Skeletal muscle satellite cell (primary cell): ENCODE data around the gene CSTPP1.

ENCODE experiments used
- H3K27me3 ChIP-seq: 2 replicates; pipeline ENCODE4 v1.7.0; 2013; ENCODE audit warnings: low read length; ENCODE audit not compliant: control insufficient read depth, insufficient read depth
- H3K36me3 ChIP-seq: 2 replicates; pipeline ENCODE4 v1.7.0; 2013; ENCODE audit warnings: mild to moderate bottlenecking, control low read depth, low read length; ENCODE audit not compliant: insufficient read depth
- H3K4me1 ChIP-seq: 2 replicates; pipeline ENCODE4 v1.7.0; 2013; ENCODE audit warnings: low read length; ENCODE audit not compliant: control insufficient read depth, insufficient read depth
- H3K4me2 ChIP-seq: 2 replicates; pipeline ENCODE4 v1.7.0; 2013; ENCODE audit warnings: mild to moderate bottlenecking, low read length
- H3K4me3 ChIP-seq: 2 replicates; pipeline ENCODE4 v1.7.0; 2013; ENCODE audit warnings: low read length
- H3K9ac ChIP-seq: 2 replicates; pipeline ENCODE4 v1.7.0; 2013; ENCODE audit warnings: mild to moderate bottlenecking, low read depth, low read length, moderate library complexity
- H3K9me3 ChIP-seq: replicated peaks from 2 replicates; pipeline ENCODE4 v1.7.0; 2013; ENCODE audit warnings: mild to moderate bottlenecking, control low read depth, low read length

The CSTPP1 gene

DNA sequence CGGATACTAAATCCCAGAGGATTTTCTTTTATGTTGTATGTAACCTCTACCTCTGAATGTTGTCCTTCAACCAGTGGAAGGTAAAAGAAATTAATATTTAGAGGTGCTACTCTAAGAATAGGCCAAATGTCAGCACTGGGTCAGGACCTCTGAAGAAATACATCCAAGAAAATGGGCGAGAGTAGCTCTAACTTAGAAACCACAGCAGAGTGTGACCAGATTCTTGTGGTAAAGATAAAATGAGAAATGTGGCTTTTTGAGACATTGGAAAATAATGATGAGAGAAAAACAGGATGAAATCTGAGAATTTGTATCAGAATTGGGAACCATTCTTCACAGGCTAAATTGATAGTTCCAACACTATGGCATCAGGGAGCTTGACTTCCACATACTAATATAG is 63.5 kb downstream of the CSTPP1 start:
- Histone ChIP-seq H3K4me2 (no peak overlapping the region), H3K4me3 (no peak overlapping the region), H3K9me3 (no peaks in the 10 kb centered on the region), H3K27me3 (no peaks in the 10 kb centered on the region), H3K36me3 (no peaks in the 10 kb centered on the region), H3K9ac (no peak overlapping the region), H3K4me1 (peaks cover 15% of the 10 kb centered on the region)

DNA sequence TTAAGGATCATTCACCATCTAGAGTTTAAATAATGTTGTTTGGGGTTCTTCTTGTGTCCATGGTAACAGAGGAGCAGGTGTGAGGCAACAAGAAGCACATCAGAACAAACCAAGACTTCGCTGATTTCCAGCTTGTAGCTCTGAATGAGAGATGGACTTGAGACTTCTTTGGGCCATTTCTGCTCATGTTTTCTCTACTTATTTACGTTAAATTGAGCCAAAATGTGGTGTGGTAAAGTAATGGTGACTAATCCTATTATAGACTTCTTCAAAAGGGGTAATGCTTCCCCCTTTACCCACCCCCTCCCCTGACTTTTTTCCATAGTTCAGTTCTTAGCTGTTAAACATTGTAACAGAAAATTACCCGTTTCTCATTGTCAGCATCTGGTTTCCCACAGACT is 65.2 kb downstream of the CSTPP1 start:
- no peak overlapping the region for H3K4me3 ChIP-seq
- H3K4me1 ChIP-seq: peaks cover 19% of the 10 kb centered on the region
- no peaks in the 10 kb centered on the region for H3K36me3 ChIP-seq
- no peak overlapping the region for H3K9ac ChIP-seq
- no peak overlapping the region for H3K4me2 ChIP-seq
- no peaks in the 10 kb centered on the region for H3K9me3 ChIP-seq
- no peaks in the 10 kb centered on the region for H3K27me3 ChIP-seq

DNA sequence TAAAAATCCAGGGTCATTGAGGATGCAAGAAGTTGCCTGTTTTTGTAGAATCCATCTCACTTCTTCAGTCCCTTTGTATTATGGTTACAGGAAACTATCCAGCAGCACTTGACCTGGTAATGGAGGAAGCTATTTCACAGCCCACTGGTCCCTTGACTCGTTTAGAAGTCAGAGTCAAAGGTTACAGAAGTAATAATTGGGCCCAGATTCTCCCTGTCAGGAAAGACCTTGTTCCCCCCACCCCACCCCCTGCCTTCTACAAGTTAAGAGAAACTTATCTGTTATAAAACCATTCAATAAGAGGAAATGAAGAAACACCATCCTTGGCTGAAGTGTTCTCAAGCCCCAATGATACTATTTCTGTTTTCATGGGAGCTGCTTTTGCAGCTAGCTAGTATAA is 65.8 kb downstream of the CSTPP1 start:
- Histone ChIP-seq H3K36me3 (no peaks in the 10 kb centered on the region), H3K4me3 (no peak overlapping the region), H3K9me3 (no peaks in the 10 kb centered on the region), H3K27me3 (no peaks in the 10 kb centered on the region), H3K4me1 (peaks cover 19% of the 10 kb centered on the region), H3K4me2 (no peak overlapping the region), H3K9ac (no peak overlapping the region)

DNA sequence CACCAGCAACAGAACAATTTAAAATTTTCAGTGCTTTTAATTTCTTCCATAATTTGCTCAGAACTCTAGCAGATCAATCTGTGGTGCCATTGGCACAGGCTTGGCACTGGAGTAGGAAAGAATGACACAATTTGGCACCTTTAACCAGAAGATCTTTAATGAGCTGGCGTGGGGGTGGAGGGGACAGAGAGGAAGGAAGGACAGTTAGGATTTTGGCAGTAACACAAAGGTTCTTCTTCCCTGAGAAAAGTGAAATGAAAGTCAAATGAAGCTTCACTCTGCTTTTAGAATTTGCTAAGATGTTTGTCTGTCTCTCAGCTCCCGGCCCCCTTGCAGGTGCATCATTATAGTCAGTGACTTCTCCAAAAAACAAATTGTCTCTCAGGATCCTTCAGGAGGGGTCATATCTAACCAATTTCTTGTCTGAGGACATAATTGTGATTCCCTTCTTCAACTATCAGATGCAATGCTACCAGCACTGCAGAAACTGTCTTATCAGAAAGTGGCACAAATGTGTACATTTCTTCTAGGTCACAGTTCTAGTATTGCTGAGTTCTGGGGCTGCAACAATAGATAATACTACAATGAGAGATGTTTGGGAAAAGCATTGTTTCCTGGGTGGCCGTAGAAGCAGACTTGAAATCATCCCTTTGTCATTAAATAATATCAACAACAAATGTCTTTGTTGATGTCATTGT is 66.8 kb downstream of the CSTPP1 start:
- H3K27me3 ChIP-seq: no peaks in the 10 kb centered on the region
- H3K4me3 ChIP-seq: no peak overlapping the region
- no peak overlapping the region for H3K4me2 ChIP-seq
- no peaks in the 10 kb centered on the region for H3K9me3 ChIP-seq
- peaks cover 19% of the 10 kb centered on the region for H3K4me1 ChIP-seq
- no peak overlapping the region for H3K9ac ChIP-seq
- H3K36me3 ChIP-seq: no peaks in the 10 kb centered on the region

DNA sequence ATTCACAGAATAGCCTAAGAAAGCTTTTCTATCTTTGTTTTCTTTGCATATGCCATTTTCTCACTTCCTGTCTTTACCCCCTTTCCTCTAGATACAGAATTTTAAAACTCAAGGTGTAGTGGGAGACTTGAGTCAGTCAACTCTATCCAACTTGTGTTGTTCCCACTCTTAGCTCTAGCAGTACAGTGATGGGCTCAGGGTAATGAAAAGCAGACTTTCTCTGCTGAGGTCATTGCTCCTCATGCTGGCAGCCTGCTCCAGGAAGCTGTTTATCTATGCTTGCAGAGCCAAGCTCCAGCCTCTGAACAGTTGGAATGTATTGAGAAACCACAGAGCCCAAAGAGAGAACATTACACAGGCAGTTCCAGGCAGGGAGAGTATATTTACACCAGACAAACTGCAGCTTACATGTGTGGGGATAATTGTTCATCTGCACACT is 68.1 kb downstream of the CSTPP1 start:
- Histone ChIP-seq H3K4me1 (peaks cover 19% of the 10 kb centered on the region), H3K4me2 (no peak overlapping the region), H3K9ac (no peak overlapping the region), H3K36me3 (no peaks in the 10 kb centered on the region), H3K27me3 (no peaks in the 10 kb centered on the region), H3K9me3 (no peaks in the 10 kb centered on the region), H3K4me3 (no peak overlapping the region)

DNA sequence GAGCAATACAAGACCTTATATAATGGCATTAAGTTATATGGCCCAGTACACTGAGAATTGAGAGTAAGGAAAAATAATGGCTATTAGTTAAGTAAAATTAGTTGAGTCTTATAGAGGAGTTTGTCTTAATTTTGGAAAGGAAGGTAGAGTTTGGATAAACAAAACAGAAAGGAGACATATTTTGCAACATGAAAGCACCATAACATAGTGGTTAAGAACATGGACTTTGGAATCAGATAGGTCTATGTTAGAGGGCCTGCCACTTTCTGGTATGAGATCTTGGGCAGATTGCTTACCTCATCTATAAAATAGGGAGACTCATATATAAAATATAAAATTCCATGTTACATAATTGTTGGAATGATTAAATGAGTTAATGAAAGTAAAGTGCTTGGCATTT is 68.9 kb downstream of the CSTPP1 start:
- H3K9me3 ChIP-seq: no peaks in the 10 kb centered on the region
- no peaks in the 10 kb centered on the region for H3K27me3 ChIP-seq
- no peak overlapping the region for H3K4me3 ChIP-seq

DNA sequence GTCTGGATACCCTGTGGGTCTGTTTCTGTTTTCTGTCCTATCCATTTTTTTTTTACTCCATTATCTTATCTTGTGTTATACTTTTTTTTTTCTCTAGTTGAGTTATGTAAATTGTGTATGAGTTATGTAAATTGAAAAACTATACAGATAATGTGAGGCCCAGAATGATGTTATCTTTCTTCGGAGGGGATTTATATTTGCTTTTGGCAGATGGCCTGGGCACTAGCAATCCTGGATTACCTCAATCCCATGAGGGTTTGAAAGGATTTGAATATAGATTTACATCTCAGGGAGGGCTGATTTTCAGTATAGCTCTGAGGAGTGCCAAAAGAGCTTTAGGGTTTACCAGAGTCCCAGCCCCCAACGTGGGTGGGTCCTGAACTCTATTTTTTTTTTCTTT is 71.0 kb downstream of the CSTPP1 start:
- Histone ChIP-seq H3K9me3 (no peaks in the 10 kb centered on the region), H3K4me3 (no peak overlapping the region), H3K4me1 (peaks cover 19% of the 10 kb centered on the region), H3K4me2 (no peak overlapping the region), H3K36me3 (no peaks in the 10 kb centered on the region), H3K27me3 (no peaks in the 10 kb centered on the region), H3K9ac (no peak overlapping the region)

More for the DNA sequence above, 68.9 kb downstream of the CSTPP1 start:
- Histone ChIP-seq H3K36me3 (no peaks in the 10 kb centered on the region), H3K4me1 (peaks cover 19% of the 10 kb centered on the region), H3K9ac (no peak overlapping the region), H3K4me2 (no peak overlapping the region)

DNA sequence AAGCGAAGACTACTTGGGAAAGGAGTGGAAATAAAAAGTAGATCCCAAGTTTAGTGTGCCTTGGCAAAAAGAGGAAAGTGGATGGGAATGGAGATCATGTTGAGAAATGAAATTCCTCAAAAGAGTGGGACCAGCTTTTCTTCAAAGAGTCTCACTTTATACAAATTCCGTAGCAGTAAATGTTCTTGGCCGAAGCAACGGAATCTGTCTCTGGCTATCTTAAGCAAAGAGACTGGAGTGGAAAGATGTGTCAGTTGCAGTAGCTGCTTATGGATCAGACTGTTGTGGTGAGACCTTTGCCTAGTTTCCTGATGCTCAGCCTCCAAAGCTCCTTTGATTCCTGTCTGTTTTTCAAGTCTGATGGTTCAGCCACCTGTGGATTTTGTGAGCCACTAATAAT is 73.6 kb downstream of the CSTPP1 start:
- no peak overlapping the region for H3K4me2 ChIP-seq
- no peaks in the 10 kb centered on the region for H3K9me3 ChIP-seq
- peaks cover 3% of the 10 kb centered on the region for H3K4me1 ChIP-seq
- H3K4me3 ChIP-seq: no peak overlapping the region
- H3K9ac ChIP-seq: no peak overlapping the region
- H3K27me3 ChIP-seq: no peaks in the 10 kb centered on the region
- H3K36me3 ChIP-seq: no peaks in the 10 kb centered on the region

DNA sequence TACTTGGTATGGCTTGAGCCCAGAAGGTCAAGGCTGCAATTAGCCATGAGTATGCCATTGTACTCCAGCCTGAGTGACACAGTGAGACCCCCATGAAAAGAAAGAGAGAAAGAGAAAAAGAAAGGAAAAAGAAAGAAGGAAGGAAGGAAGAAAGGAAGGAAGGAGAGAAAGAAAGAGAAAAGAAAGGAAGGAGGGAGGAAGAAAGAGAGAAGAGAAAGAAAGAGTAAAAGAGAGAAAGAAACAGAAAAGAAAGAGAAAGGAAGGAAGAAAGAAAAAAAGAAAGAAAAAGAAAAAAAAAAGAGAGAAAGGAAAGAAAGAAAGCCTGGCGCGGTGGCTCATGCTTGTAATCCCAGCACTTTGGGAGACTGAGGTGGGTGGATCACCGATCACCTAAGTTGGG is 77.5 kb downstream of the CSTPP1 start:
- no peak overlapping the region for H3K9ac ChIP-seq
- H3K9me3 ChIP-seq: no peaks in the 10 kb centered on the region
- H3K27me3 ChIP-seq: no peaks in the 10 kb centered on the region
- no peaks in the 10 kb centered on the region for H3K4me1 ChIP-seq
- H3K36me3 ChIP-seq: no peaks in the 10 kb centered on the region
- H3K4me2 ChIP-seq: no peak overlapping the region
- H3K4me3 ChIP-seq: no peak overlapping the region

DNA sequence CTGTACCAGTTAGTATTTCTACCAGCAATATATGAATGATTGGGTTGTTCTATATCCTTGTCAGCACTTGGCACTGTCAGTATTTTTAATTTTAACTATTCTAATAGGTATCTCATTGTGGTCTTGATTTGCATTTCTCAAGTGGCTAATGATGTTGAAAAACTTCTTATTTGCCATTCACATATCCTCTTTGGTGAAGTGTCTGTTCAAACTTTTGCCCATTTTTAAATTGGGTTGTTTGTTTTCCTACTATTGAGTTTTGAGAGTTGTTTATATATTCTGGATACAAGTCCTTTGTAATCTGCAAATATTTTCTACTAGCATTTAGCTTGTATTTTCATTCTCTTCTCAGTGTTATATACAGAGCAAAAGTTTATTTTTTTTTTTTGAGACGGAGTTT is 82.1 kb downstream of the CSTPP1 start:
- H3K36me3 ChIP-seq: no peaks in the 10 kb centered on the region
- H3K4me2 ChIP-seq: no peak overlapping the region
- no peak overlapping the region for H3K4me3 ChIP-seq
- no peak overlapping the region for H3K9ac ChIP-seq
- H3K9me3 ChIP-seq: no peaks in the 10 kb centered on the region
- no peaks in the 10 kb centered on the region for H3K4me1 ChIP-seq
- no peaks in the 10 kb centered on the region for H3K27me3 ChIP-seq

DNA sequence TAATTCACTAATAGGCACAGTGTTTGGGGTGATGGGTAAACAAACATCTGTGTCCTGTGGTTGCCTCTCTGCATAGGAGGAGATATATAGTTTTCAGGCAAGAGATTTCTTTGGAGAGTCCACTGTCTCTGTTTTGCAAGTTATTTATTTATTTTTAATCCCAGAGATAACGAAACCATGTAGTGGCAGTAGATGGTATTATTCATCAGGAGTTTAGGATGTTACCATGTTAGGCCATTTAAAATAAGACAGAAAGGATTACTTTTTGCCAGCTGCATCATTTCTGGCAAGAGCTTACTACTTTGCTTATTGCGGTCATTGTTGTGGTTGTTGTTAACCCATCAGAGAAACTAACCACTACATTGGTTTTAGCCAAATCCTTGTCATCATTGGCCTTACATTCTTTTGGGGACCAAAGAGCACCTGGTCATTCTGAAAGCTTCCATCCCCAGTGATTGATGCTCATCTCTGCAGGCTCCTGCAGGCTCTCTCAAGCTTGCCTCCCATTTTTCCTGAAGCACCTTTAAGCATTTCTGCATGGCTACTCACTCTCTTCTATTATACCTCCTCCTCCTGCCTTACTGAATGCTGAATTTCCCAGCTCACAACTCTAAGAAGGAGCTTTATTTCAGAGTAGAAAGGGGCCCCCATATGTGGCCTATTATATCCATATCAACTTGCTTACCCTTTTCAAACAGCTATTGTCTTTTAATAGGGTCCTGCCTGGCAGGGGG is 84.4 kb downstream of the CSTPP1 start:
- no peaks in the 10 kb centered on the region for H3K36me3 ChIP-seq
- H3K4me3 ChIP-seq: no peak overlapping the region
- no peak overlapping the region for H3K9ac ChIP-seq
- H3K4me1 ChIP-seq: no peaks in the 10 kb centered on the region
- no peaks in the 10 kb centered on the region for H3K9me3 ChIP-seq
- H3K4me2 ChIP-seq: no peak overlapping the region
- H3K27me3 ChIP-seq: no peaks in the 10 kb centered on the region

DNA sequence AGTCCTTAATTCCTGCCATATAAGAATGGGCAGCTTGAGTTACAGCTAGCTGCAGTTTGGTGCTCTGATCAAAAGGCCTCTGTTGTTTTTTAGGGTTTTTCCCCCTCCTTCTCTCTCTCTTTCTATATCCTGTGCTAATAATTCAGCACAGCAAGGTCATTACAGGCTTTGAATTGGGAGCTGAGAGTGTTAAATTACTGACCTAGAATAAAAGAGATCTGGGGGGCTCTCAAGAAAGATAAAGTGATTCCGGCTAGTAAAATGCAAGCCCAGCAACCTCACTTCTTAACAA is 84.9 kb downstream of the CSTPP1 start:
- no peaks in the 10 kb centered on the region for H3K27me3 ChIP-seq
- no peaks in the 10 kb centered on the region for H3K36me3 ChIP-seq
- no peak overlapping the region for H3K9ac ChIP-seq
- no peak overlapping the region for H3K4me2 ChIP-seq
- H3K4me3 ChIP-seq: no peak overlapping the region
- H3K9me3 ChIP-seq: no peaks in the 10 kb centered on the region
- no peaks in the 10 kb centered on the region for H3K4me1 ChIP-seq
